Sigmoid colon (tissue), 4 donors: Measurements from ENCODE around the gene GTPBP8.

ENCODE experiments used
- EP300 ChIP-seq, 4 donors: sonication (generic); formaldehyde crosslinking; IDR thresholded peaks; one replicate each; pipeline ENCODE4 v1.6.1; 2017; ENCODE audit warnings: antibody characterized with exemption in 4 of 4
- POLR2A ChIP-seq, 2 donors: fragments of 450-650 bp; IDR thresholded peaks; one replicate each; pipeline ENCODE4 v1.6.1; 2016; ENCODE audit warnings: antibody characterized with exemption in 2 of 2, mild to moderate bottlenecking in 2 of 2, moderate library complexity in 2 of 2
- POLR2AphosphoS5 ChIP-seq, 4 donors: sonication (generic); formaldehyde crosslinking; IDR thresholded peaks; one replicate each; pipeline ENCODE4 v1.6.1; 2017; ENCODE audit warnings: antibody characterized with exemption in 4 of 4
- TF ChIP-seq, protein P1 (sequence below), 4 experiments: fragments of 450-650 bp in 3 of 4; fragments of 200-600 bp in 1 of 4; IDR thresholded peaks; one replicate each; pipeline ENCODE4 v1.5.1; 2016 to 2019; ENCODE audit warnings: antibody characterized with exemption in 4 of 4, mild to moderate bottlenecking in 3 of 4, moderate library complexity in 2 of 4

GRCh38 chr3:113019182-113020137 lies 28.7 kb downstream of the GTPBP8 start:
- peak; percentile 38 for TF ChIP-seq POLR2A (IDR thresholded peaks at IDR 0.05)
- peak; percentile 70 to 91 (median 78) for TF ChIP-seq POLR2AphosphoS5 (IDR thresholded peaks at IDR 0.05)
- TF ChIP-seq, protein P1, sequence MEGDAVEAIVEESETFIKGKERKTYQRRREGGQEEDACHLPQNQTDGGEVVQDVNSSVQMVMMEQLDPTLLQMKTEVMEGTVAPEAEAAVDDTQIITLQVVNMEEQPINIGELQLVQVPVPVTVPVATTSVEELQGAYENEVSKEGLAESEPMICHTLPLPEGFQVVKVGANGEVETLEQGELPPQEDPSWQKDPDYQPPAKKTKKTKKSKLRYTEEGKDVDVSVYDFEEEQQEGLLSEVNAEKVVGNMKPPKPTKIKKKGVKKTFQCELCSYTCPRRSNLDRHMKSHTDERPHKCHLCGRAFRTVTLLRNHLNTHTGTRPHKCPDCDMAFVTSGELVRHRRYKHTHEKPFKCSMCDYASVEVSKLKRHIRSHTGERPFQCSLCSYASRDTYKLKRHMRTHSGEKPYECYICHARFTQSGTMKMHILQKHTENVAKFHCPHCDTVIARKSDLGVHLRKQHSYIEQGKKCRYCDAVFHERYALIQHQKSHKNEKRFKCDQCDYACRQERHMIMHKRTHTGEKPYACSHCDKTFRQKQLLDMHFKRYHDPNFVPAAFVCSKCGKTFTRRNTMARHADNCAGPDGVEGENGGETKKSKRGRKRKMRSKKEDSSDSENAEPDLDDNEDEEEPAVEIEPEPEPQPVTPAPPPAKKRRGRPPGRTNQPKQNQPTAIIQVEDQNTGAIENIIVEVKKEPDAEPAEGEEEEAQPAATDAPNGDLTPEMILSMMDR (IDR thresholded peaks at IDR 0.05): no peak
- TF ChIP-seq EP300 (IDR thresholded peaks at IDR 0.05): no peak
